HG02852 (cell line): ENCODE measurements around the gene MINAR1.

Experiments used
- ATAC-seq: cut with Tn5 transposase; IDR thresholded peaks from one replicate; pipeline ENCODE4 v1.9.1; 2021; ENCODE audit warnings: mild to moderate bottlenecking, moderate library complexity; ENCODE audit not compliant: unreplicated experiment

Gene MINAR1

DNA sequence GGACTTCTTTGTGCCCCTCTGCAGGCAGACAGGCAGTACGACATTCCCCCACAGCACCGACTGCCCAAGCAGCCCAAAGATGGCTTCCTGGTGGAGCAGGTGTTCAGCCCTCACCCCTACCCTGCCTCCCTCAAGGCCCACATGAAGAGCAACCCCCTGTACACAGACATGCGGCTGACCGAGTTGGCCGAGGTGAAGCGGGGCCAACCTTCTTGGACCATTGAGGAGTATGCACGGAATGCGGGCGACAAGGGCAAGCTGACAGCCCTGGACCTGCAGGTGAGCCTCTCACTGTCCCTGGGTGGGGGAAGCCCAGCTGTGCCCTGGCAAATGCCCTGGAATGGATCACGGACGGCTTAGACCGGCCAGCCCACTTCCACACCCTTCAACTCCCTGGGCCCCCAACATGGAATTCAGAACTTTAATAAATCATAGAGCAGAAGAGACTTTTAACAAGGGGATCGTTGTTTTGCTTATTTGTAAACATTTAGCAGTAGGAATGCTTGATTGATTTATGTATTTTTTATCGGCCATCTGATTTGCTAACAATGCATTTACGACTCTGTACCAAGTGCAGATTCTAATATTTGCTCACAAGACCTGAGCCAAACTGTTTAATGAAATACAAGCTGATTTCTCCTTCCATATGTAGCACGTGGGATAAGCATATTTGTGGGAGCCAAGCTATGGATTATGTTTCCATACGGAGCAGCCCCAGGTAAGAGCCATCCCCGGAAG lies 31.1 kb downstream of the MINAR1 start:
- no peak for ATAC-seq

GRCh38 chr15:79463781-79464270 lies 31.7 kb downstream of the MINAR1 start:
- ATAC-seq = no peak

GRCh38 chr15:79466488-79466887 lies 34.4 kb downstream of the MINAR1 start:
- no peak for ATAC-seq

DNA sequence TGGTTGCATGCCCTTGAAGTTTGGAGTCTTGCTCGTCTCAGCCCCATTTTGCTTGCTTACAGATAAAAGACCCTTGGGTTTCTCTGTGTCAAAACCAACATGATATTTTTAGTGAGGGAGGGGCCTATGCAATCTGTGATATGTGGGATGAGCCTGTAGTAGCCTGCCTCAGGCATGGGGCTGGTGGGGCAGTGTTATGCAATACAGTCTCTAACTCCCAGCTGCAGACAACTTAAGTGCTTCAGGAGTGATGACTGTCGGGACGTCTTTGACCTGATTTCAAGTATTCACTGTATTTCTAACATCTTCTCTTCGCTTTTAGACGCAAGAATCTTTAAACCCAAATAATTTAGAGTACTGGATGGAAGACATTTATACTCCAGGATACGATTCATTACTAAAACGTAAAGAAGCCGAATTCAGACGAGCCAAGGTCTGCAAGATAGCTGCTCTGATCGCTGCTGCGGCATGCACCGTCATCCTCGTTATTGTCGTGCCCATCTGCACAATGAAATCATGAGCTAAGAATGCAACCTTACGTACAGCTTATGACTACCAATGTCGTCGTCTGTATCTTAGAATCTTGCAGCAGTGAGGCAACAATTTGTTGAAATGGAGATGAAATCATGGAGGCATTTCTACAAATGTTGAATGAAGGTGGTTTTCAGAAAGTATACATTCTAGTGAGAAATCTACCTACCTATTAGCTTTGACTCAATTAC lies 35.9 kb downstream of the MINAR1 start:
- no peak for ATAC-seq

GRCh38 chr15:79472446-79472845 lies 40.3 kb downstream of the MINAR1 start:
- no peak for ATAC-seq

- ATAC-seq = no peak
These were observed 42.1 kb downstream of the MINAR1 start for GRCh38 chr15:79474252-79474651.

DNA sequence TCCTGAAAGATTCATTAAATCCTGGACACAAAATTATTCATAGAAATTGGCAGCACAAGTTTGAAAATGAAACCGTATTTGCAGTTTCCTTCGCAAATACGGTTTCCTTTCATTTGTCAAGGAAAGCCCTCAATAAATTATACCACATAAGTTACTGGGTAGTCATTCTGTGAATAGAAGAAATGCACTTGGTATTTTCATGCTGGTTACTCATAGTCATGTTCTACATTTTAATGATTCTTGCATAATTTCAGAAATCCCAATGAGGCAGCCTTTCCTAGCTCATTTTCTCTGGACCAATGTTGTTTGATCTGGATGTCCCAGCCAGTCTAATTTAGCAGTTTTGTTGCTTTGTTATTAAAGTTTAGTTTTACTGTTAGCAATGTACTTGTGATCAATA lies 43.2 kb downstream of the MINAR1 start:
- ATAC-seq = no peak

- no peak for ATAC-seq
These were observed 46.0 kb downstream of the MINAR1 start for GRCh38 chr15:79478108-79478507.

DNA sequence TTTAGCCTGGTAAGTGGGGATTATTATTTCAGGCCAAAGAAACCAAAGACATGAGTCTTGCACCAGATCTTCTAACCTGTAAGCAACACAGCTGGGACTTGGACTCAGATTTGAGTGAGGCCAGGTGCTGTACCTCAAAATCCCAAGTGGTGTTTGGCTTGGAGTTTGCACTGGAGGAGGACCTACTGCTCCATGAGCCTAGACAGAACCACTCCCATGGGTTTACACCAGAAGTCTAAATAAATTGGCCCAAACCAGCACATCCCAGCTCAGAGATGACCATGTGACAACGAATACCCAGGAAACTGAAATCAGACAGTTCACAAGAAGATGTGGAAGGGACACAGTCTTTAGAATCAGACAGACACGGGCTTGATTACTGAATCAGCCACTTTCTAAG lies 47.5 kb downstream of the MINAR1 start:
- ATAC-seq = no peak

DNA sequence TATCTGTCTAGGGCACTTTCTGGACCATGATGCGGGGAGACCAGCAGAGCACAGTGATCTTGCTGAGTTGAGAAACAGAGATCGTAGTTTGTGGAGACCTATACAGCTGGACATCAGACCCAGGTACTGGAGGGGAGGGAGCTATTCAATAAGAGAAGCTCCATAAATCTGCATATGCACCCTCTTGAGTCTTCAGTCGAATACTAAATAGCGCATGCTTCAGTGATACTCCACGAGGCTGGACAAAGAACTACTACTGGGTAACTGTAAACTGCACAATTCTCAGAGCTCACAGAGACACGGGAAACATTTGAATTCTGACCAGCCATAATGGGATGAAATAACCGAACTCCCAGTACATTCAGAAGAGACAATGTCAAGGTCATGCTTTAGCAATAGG lies 49.7 kb downstream of the MINAR1 start:
- no peak for ATAC-seq
